ENCODE measurements around the gene SELENOW.
"Not testable (repeated sequence)": the region's sequence is repeated elsewhere in the genome, so short reads cannot be mapped to it uniquely, and the experiment has no call there.

The SELENOW gene

DNA sequence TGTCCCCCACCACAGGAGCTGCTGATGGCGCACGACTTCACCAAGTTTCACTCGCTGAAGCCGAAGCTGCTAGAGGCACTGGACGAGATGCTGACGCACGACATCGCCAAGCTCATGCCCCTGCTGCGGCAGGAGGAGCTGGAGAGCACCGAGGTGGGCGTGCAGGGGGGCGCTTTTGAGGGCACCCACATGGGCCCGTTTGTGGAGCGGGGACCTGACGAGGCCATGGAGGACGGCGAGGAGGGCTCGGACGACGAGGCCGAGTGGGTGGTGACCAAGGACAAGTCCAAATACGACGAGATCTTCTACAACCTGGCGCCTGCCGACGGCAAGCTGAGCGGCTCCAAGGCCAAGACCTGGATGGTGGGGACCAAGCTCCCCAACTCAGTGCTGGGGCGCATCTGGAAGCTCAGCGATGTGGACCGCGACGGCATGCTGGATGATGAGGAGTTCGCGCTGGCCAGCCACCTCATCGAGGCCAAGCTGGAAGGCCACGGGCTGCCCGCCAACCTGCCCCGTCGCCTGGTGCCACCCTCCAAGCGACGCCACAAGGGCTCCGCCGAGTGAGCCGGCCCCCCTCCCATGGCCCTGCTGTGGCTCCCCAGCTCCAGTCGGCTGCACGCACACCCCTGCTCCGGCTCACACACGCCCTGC is 37.5 kb upstream of the SELENOW start:
- no peak overlapping the region for H3K4me3 ChIP-seq (ENCODE audit: low read length)
- TF ChIP-seq, protein P1, sequence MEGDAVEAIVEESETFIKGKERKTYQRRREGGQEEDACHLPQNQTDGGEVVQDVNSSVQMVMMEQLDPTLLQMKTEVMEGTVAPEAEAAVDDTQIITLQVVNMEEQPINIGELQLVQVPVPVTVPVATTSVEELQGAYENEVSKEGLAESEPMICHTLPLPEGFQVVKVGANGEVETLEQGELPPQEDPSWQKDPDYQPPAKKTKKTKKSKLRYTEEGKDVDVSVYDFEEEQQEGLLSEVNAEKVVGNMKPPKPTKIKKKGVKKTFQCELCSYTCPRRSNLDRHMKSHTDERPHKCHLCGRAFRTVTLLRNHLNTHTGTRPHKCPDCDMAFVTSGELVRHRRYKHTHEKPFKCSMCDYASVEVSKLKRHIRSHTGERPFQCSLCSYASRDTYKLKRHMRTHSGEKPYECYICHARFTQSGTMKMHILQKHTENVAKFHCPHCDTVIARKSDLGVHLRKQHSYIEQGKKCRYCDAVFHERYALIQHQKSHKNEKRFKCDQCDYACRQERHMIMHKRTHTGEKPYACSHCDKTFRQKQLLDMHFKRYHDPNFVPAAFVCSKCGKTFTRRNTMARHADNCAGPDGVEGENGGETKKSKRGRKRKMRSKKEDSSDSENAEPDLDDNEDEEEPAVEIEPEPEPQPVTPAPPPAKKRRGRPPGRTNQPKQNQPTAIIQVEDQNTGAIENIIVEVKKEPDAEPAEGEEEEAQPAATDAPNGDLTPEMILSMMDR (conservative IDR thresholded peaks at IDR 0.05; ENCODE audit: low read depth, low read length): no peak
- DNase-seq (ENCODE audit: low read depth): no peak

DNA sequence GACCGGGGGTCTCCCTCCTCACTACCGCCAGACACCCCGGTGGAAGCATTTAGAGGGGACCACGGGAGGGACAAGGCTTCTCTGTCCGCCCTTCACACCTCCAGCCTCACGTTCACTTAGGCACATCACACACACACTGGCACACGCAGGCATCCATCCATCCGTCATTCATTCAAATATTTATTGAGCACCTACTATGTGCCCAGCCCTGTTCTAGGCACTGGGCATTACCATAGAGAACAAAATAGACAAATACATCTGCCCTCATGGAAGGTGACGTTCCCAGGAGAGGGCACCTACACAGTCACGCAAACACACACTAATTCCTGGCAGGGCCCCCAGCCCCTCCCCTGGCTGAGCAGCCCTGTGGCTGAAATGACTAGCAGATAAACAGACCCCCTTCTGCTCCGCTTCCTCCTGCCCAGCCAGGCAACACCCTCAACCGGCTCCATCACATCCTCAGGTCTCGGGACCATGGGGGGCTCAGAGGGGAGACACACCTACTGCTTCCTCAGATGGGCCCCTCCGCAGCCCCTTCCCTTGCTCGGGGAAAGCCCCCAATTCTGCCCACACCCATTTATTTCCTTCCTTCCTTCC is 36.9 kb upstream of the SELENOW start:
- TF ChIP-seq, protein P1 (conservative IDR thresholded peaks at IDR 0.05; ENCODE audit: low read depth, low read length): no peak
- no peak for DNase-seq (ENCODE audit: low read depth)
- no peak overlapping the region for H3K4me3 ChIP-seq (ENCODE audit: low read length)

DNA sequence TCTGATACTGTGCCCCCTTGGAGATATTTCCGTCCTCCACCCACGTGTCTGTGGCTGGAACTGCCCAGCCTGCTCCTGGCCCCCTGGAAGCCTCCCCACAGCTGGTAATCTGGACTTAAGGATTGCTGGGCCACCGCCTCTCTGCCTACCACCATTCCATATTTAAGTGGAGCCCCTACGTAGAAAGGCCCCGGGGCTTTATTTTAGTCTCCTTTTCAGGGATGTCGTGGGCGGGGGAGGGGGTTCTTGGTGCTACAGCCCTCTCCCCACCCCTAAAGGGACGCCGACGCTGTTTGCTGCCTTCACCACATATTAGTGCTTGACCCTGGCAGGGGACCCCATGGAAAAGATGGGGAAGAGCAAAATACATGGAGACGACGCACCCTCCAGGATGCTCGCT is 35.9 kb upstream of the SELENOW start:
- TF ChIP-seq, protein P1 (conservative IDR thresholded peaks at IDR 0.05; ENCODE audit: low read depth, low read length): no peak
- no peak for DNase-seq (ENCODE audit: low read depth)
- H3K4me3 ChIP-seq (ENCODE audit: low read length): peak overlapping the region; percentile 26

DNA sequence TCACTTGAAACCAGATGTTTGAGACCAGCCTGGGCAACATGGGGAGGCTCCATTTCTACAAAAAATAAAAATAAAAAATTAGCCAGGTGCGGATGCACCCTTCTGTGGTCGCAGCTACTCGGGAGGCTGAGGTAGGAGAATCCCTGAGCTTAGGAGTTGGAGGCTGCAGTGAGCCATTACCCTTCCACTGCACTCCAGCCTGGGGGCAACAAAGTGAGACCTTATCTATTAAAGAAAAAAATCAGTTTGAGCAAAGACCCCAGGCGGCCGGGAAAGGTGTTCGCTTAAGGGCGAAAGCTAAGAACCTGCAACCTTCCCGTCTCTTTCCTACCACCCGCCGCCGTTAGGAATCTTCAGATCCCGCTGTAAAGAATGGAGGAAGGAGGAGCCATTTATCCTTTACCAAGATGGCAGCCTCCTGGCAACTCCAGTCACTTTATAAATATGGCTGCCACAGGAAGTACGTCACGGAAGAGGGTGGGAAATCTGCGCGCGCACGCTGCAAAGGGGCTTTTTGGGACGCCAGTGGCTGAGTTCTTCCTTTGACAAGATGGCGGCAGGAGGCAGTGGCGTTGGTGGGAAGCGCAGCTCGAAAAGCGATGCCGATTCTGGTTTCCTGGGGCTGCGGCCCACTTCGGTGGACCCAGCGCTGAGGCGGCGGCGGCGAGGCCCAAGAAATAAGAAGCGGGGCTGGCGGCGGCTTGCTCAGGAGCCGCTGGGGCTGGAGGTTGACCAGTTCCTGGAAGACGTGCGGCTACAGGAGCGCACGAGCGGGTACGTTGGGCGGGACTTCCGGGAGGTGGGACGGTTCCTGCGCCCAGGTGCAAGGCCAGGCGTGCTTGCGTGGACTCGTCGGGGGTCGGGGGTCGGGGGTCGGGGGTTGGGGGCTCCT is 33.2 kb upstream of the SELENOW start, which contains the start of gene NOP53:
TSS of gene NOP53 (plus strand) at position 537 of the 892 bp plus-strand sequence. CDS start at position 551, 14 bp downstream.
- H3K4me3 ChIP-seq (ENCODE audit: low read length): peak within 1 kb of the TSS; percentile 82
- peak; percentile 87 for DNase-seq (ENCODE audit: low read depth)
- TF ChIP-seq, protein P1 (conservative IDR thresholded peaks at IDR 0.05; ENCODE audit: low read depth, low read length): no peak

DNA sequence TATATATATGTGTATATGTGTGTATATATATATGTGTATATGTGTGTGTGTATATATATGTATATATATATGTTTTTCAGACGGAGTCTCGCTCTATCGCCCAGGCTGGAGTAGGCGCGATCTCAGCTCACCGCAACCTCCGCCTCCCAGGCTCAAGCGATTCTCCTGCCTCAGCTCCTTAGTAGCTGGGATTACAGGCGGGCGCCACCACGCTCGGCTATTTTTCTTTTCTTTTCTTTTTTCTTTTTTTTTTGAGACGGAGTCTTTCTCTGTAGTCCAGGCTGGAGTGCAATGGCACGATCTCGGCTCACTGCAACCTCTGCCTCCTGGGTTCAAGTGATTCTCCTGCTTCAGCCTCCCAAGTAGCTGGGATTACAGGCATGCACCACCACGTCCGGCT is 32.4 kb upstream of the SELENOW start:
- not testable (repeated sequence) for DNase-seq (ENCODE audit: low read depth)
- H3K4me3 ChIP-seq (ENCODE audit: low read length): peak overlapping the region; percentile 82

DNA sequence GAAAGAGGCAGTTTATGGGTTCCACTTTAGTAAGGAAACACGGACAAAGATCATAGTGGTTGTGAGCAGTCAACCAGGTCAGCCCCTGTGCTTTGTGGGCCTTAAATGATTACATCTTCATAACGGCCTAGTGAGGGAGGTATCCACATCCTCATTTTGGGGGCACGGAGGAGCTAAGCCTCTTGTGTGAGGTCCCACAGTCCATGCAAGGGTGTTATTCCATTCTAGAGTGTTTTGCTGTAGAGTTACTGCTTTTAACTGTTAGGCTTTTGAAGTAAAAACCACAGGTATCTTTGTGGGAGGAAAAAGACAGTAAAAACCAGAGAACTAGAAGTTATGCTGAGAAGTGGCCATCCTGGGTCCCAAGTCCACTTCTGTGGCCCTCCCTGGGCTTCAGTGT is 29.2 kb upstream of the SELENOW start:
- H3K4me3 ChIP-seq (ENCODE audit: low read length): no peak overlapping the region
- DNase-seq (ENCODE audit: low read depth): no peak
- TF ChIP-seq, protein P1 (conservative IDR thresholded peaks at IDR 0.05; ENCODE audit: low read depth, low read length): no peak

DNA sequence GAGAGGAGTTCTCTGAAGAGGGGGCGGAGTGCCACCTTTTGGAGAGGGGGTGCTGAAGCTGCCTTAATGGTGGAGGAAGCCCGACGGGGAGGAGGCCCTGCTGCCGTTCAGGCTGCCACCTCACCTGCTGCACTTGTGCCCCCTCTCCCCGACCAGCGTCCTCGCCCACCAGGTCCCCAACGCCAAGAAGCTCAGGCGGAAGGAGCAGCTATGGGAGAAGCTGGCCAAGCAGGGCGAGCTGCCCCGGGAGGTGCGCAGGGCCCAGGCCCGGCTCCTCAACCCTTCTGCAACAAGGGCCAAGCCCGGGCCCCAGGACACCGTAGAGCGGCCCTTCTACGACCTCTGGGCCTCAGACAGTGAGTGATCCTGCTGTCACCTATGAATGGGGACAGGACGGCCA is 27.8 kb upstream of the SELENOW start:
- H3K4me3 ChIP-seq (ENCODE audit: low read length): no peak overlapping the region
- TF ChIP-seq, protein P1 (conservative IDR thresholded peaks at IDR 0.05; ENCODE audit: low read depth, low read length): no peak
- DNase-seq (ENCODE audit: low read depth): no peak
